ENCODE measurements around the gene TMEM203.

- TF ChIP-seq HDAC6 (IDR thresholded peaks at IDR 0.05; ENCODE audit: unreplicated experiment) (no peak), CTCF (IDR thresholded peaks at IDR 0.05 in 2 of 3, conservative IDR thresholded peaks at IDR 0.05 in 1 of 3; ENCODE audit: control insufficient read depth in 2 of 3, extremely low read depth in 1 of 3, insufficient read depth in 1 of 3, low read depth in 3 of 3, low read length in 3 of 3) (no peak), SUZ12 (IDR thresholded peaks at IDR 0.05; ENCODE audit: unreplicated experiment) (no peak), RCOR1 (conservative IDR thresholded peaks at IDR 0.05; ENCODE audit: low read depth, low read length) (no peak), NBN (IDR thresholded peaks at IDR 0.05) (no peak), POLR2A (IDR thresholded peaks at IDR 0.05; ENCODE audit: low read depth, low read length) (no peak), IRF3 (IDR thresholded peaks at IDR 0.05) (no peak), EZH2 (IDR thresholded peaks at IDR 0.05; ENCODE audit: borderline replicate concordance, control insufficient read depth, low read depth, low read length) (no peak), CEBPB (IDR thresholded peaks at IDR 0.05; ENCODE audit: borderline replicate concordance in 1 of 2, low read depth in 2 of 2, low read length in 2 of 2) (no peak), BHLHE40 (IDR thresholded peaks at IDR 0.05; ENCODE audit: borderline replicate concordance in 1 of 2, low read depth in 2 of 2, low read length in 1 of 2) (no peak)
Observed at GRCh38 chr9:137231372-137232039, 26.1 kb upstream of the TMEM203 start.

All from GM12878 (cell line).